ENCODE data around the gene PAK4.
"Not testable (repeated sequence)": the region's sequence is repeated elsewhere in the genome, so short reads cannot be mapped to it uniquely, and the experiment has no call there.

PAK4 gene

GRCh38 chr19:39138221-39139211, 12.9 kb downstream of the PAK4 start:
- H3K36me3 ChIP-seq (ENCODE audit: control insufficient read depth in 5 of 5, insufficient read depth in 5 of 5, low read length in 5 of 5): peaks cover 0 to 2% (median 0%) of the 10 kb centered on the region in 5 donors
- H3K27ac ChIP-seq (ENCODE audit: low read depth, low read length): no peak overlapping the region
- H3K27me3 ChIP-seq (ENCODE audit: control insufficient read depth in 5 of 5, insufficient read depth in 4 of 5, low read length in 5 of 5): no peaks in the 10 kb centered on the region
- H3K4me3 ChIP-seq (ENCODE audit: low read depth in 1 of 5, low read length in 5 of 5): no peak overlapping the region
- peaks cover 0 to 32% (median 14%) of the 10 kb centered on the region in 5 donors for H3K4me1 ChIP-seq (ENCODE audit: control insufficient read depth in 5 of 5, insufficient read depth in 5 of 5, low read length in 5 of 5)
- H3K9ac ChIP-seq (ENCODE audit: low read length in 5 of 5): no peak overlapping the region
- H3K9me3 ChIP-seq (ENCODE audit: control insufficient read depth in 5 of 5, low read length in 5 of 5): no peaks in the 10 kb centered on the region

- Histone ChIP-seq H3K36me3 (ENCODE audit: control insufficient read depth in 5 of 5, insufficient read depth in 5 of 5, low read length in 5 of 5) (peaks cover 0 to 2% (median 0%) of the 10 kb centered on the region in 5 donors), H3K27me3 (ENCODE audit: control insufficient read depth in 5 of 5, insufficient read depth in 4 of 5, low read length in 5 of 5) (no peaks in the 10 kb centered on the region), H3K4me1 (ENCODE audit: control insufficient read depth in 5 of 5, insufficient read depth in 5 of 5, low read length in 5 of 5) (peaks cover 0 to 32% (median 16%) of the 10 kb centered on the region in 5 donors), H3K9me3 (ENCODE audit: control insufficient read depth in 5 of 5, low read length in 5 of 5) (no peaks in the 10 kb centered on the region), H3K27ac (ENCODE audit: low read depth, low read length) (no peak overlapping the region), H3K9ac (ENCODE audit: low read length in 5 of 5) (peak overlapping the region in 1 of 5 donors; percentile 23), H3K4me3 (ENCODE audit: low read depth in 1 of 5, low read length in 5 of 5) (no peak overlapping the region)
Measured at GRCh38 chr19:39139305-39139874, 13.8 kb downstream of the PAK4 start.

GRCh38 chr19:39139971-39140453, 14.4 kb downstream of the PAK4 start:
- no peaks in the 10 kb centered on the region for H3K9me3 ChIP-seq (ENCODE audit: control insufficient read depth in 5 of 5, low read length in 5 of 5)
- no peaks in the 10 kb centered on the region for H3K27me3 ChIP-seq (ENCODE audit: control insufficient read depth in 5 of 5, insufficient read depth in 4 of 5, low read length in 5 of 5)
- peaks cover 0 to 38% (median 22%) of the 10 kb centered on the region in 5 donors for H3K4me1 ChIP-seq (ENCODE audit: control insufficient read depth in 5 of 5, insufficient read depth in 5 of 5, low read length in 5 of 5)
- no peak overlapping the region for H3K27ac ChIP-seq (ENCODE audit: low read depth, low read length)
- H3K36me3 ChIP-seq (ENCODE audit: control insufficient read depth in 5 of 5, insufficient read depth in 5 of 5, low read length in 5 of 5): peaks cover 0 to 2% (median 0%) of the 10 kb centered on the region in 5 donors
- H3K9ac ChIP-seq (ENCODE audit: low read length in 5 of 5): peak overlapping the region in 1 of 5 donors; percentile 11
- no peak overlapping the region for H3K4me3 ChIP-seq (ENCODE audit: low read depth in 1 of 5, low read length in 5 of 5)

- Histone ChIP-seq H3K36me3 (ENCODE audit: control insufficient read depth in 5 of 5, insufficient read depth in 5 of 5, low read length in 5 of 5) (peaks cover 0 to 2% (median 0%) of the 10 kb centered on the region in 5 donors), H3K9me3 (ENCODE audit: control insufficient read depth in 5 of 5, low read length in 5 of 5) (no peaks in the 10 kb centered on the region), H3K4me3 (ENCODE audit: low read depth in 1 of 5, low read length in 5 of 5) (no peak overlapping the region), H3K4me1 (ENCODE audit: control insufficient read depth in 5 of 5, insufficient read depth in 5 of 5, low read length in 5 of 5) (peaks cover 0 to 43% (median 28%) of the 10 kb centered on the region in 5 donors), H3K27ac (ENCODE audit: low read depth, low read length) (no peak overlapping the region), H3K27me3 (ENCODE audit: control insufficient read depth in 5 of 5, insufficient read depth in 4 of 5, low read length in 5 of 5) (no peaks in the 10 kb centered on the region), H3K9ac (ENCODE audit: low read length in 5 of 5) (peak overlapping the region in 2 of 5 donors; percentile 11 to 35)
Measured at GRCh38 chr19:39140594-39140993, 15.0 kb downstream of the PAK4 start.

GRCh38 chr19:39141929-39142328, 16.3 kb downstream of the PAK4 start:
- peaks cover 0 to 34% (median 25%) of the 10 kb centered on the region in 5 donors for H3K4me1 ChIP-seq (ENCODE audit: control insufficient read depth in 5 of 5, insufficient read depth in 5 of 5, low read length in 5 of 5)
- H3K27ac ChIP-seq (ENCODE audit: low read depth, low read length): no peak overlapping the region
- H3K9ac ChIP-seq (ENCODE audit: low read length in 5 of 5): no peak overlapping the region
- no peaks in the 10 kb centered on the region for H3K27me3 ChIP-seq (ENCODE audit: control insufficient read depth in 5 of 5, insufficient read depth in 4 of 5, low read length in 5 of 5)
- H3K4me3 ChIP-seq (ENCODE audit: low read depth in 1 of 5, low read length in 5 of 5): no peak overlapping the region
- H3K9me3 ChIP-seq (ENCODE audit: control insufficient read depth in 5 of 5, low read length in 5 of 5): no peaks in the 10 kb centered on the region
- no peaks in the 10 kb centered on the region for H3K36me3 ChIP-seq (ENCODE audit: control insufficient read depth in 5 of 5, insufficient read depth in 5 of 5, low read length in 5 of 5)

GRCh38 chr19:39142630-39143029, 17.0 kb downstream of the PAK4 start:
- Histone ChIP-seq H3K4me1 (ENCODE audit: control insufficient read depth in 5 of 5, insufficient read depth in 5 of 5, low read length in 5 of 5) (peaks cover 0 to 32% (median 20%) of the 10 kb centered on the region in 5 donors), H3K9ac (ENCODE audit: low read length in 5 of 5) (no peak overlapping the region), H3K27ac (ENCODE audit: low read depth, low read length) (no peak overlapping the region), H3K36me3 (ENCODE audit: control insufficient read depth in 5 of 5, insufficient read depth in 5 of 5, low read length in 5 of 5) (no peaks in the 10 kb centered on the region), H3K9me3 (ENCODE audit: control insufficient read depth in 5 of 5, low read length in 5 of 5) (no peaks in the 10 kb centered on the region), H3K4me3 (ENCODE audit: low read depth in 1 of 5, low read length in 5 of 5) (no peak overlapping the region), H3K27me3 (ENCODE audit: control insufficient read depth in 5 of 5, insufficient read depth in 4 of 5, low read length in 5 of 5) (no peaks in the 10 kb centered on the region)

GRCh38 chr19:39143757-39144289, 18.2 kb downstream of the PAK4 start:
- not testable (repeated sequence) for H3K27me3 ChIP-seq (ENCODE audit: control insufficient read depth in 5 of 5, insufficient read depth in 4 of 5, low read length in 5 of 5); H3K36me3 ChIP-seq (ENCODE audit: control insufficient read depth in 5 of 5, insufficient read depth in 5 of 5, low read length in 5 of 5); H3K4me3 ChIP-seq (ENCODE audit: low read depth in 1 of 5, low read length in 5 of 5); H3K9me3 ChIP-seq (ENCODE audit: control insufficient read depth in 5 of 5, low read length in 5 of 5); H3K27ac ChIP-seq (ENCODE audit: low read depth, low read length); H3K9ac ChIP-seq (ENCODE audit: low read length in 5 of 5)
- peaks cover 0 to 31% (median 20%) of the 10 kb centered on the region in 5 donors for H3K4me1 ChIP-seq (ENCODE audit: control insufficient read depth in 5 of 5, insufficient read depth in 5 of 5, low read length in 5 of 5)

- H3K4me3 ChIP-seq (ENCODE audit: low read depth in 1 of 5, low read length in 5 of 5): no peak overlapping the region
- no peaks in the 10 kb centered on the region for H3K36me3 ChIP-seq (ENCODE audit: control insufficient read depth in 5 of 5, insufficient read depth in 5 of 5, low read length in 5 of 5)
- no peak overlapping the region for H3K9ac ChIP-seq (ENCODE audit: low read length in 5 of 5)
- H3K4me1 ChIP-seq (ENCODE audit: control insufficient read depth in 5 of 5, insufficient read depth in 5 of 5, low read length in 5 of 5): peaks cover 0 to 25% (median 17%) of the 10 kb centered on the region in 5 donors
- H3K27ac ChIP-seq (ENCODE audit: low read depth, low read length): no peak overlapping the region
- H3K9me3 ChIP-seq (ENCODE audit: control insufficient read depth in 5 of 5, low read length in 5 of 5): no peaks in the 10 kb centered on the region
- H3K27me3 ChIP-seq (ENCODE audit: control insufficient read depth in 5 of 5, insufficient read depth in 4 of 5, low read length in 5 of 5): no peaks in the 10 kb centered on the region
Measured at GRCh38 chr19:39144290-39145071, 18.9 kb downstream of the PAK4 start.

- Histone ChIP-seq H3K27me3 (ENCODE audit: control insufficient read depth in 5 of 5, insufficient read depth in 4 of 5, low read length in 5 of 5) (no peaks in the 10 kb centered on the region), H3K4me3 (ENCODE audit: low read depth in 1 of 5, low read length in 5 of 5) (no peak overlapping the region), H3K36me3 (ENCODE audit: control insufficient read depth in 5 of 5, insufficient read depth in 5 of 5, low read length in 5 of 5) (no peaks in the 10 kb centered on the region), H3K9me3 (ENCODE audit: control insufficient read depth in 5 of 5, low read length in 5 of 5) (no peaks in the 10 kb centered on the region), H3K4me1 (ENCODE audit: control insufficient read depth in 5 of 5, insufficient read depth in 5 of 5, low read length in 5 of 5) (peaks cover 0 to 18% (median 16%) of the 10 kb centered on the region in 5 donors), H3K9ac (ENCODE audit: low read length in 5 of 5) (no peak overlapping the region), H3K27ac (ENCODE audit: low read depth, low read length) (no peak overlapping the region)
Measured at GRCh38 chr19:39145180-39145953, 19.8 kb downstream of the PAK4 start.

Measured in subcutaneous abdominal adipose tissue (tissue), 5 donors.